Loucy (cell line): ENCODE results near the gene CHST10.
"Not testable (repeated sequence)": the region's sequence is repeated elsewhere in the genome, so short reads cannot be mapped to it uniquely, and the experiment has no call there.

Source experiments
- H2AFZ ChIP-seq: fragments of 200-600 bp; sonication (generic); 2 replicates; pipeline ENCODE4 v1.6.0; 2016; ENCODE audit warnings: antibody characterized with exemption, mild to moderate bottlenecking, low read length, moderate library complexity
- H3F3A ChIP-seq: fragments of 200-600 bp; 2 replicates; pipeline ENCODE4 v1.6.0; 2016; ENCODE audit warnings: antibody characterized with exemption, low read depth, mild to moderate bottlenecking
- H3K27me3 ChIP-seq: fragments of 200-600 bp; sonication (generic); 2 replicates; pipeline ENCODE4 v1.6.1; 2014; ENCODE audit warnings: low read length, mild to moderate bottlenecking; ENCODE audit not compliant: insufficient read depth, poor library complexity, severe bottlenecking
- H3K36me3 ChIP-seq: fragments of 200-600 bp; sonication (generic); 2 replicates; pipeline ENCODE4 v1.6.1; 2016; ENCODE audit warnings: low read length; ENCODE audit not compliant: insufficient read depth
- H3K4me1 ChIP-seq: fragments of 200-600 bp; sonication (generic); 2 replicates; pipeline ENCODE4 v1.5.1; 2014; ENCODE audit warnings: low read length, mild to moderate bottlenecking; ENCODE audit not compliant: insufficient read depth, poor library complexity, severe bottlenecking
- H3K4me2 ChIP-seq: fragments of 200-600 bp; sonication (generic); 2 replicates; pipeline ENCODE4 v1.6.0; 2014; ENCODE audit warnings: antibody characterized with exemption, low read length, low read depth, mild to moderate bottlenecking; ENCODE audit not compliant: poor library complexity, severe bottlenecking
- H3K4me3 ChIP-seq: fragments of 200-600 bp; sonication (generic); 2 replicates; pipeline ENCODE4 v1.5.1; 2014; ENCODE audit warnings: low read length, mild to moderate bottlenecking, mixed read lengths; ENCODE audit not compliant: poor library complexity, severe bottlenecking
- H3K79me2 ChIP-seq: fragments of 200-600 bp; sonication (generic); 2 replicates; pipeline ENCODE4 v1.6.1; 2014; ENCODE audit warnings: low read length; ENCODE audit not compliant: insufficient read depth
- H3K9ac ChIP-seq: fragments of 200-600 bp; sonication (generic); 2 replicates; pipeline ENCODE4 v1.6.0; 2014; ENCODE audit warnings: mild to moderate bottlenecking, low read depth, low read length, moderate library complexity; ENCODE audit not compliant: poor library complexity, severe bottlenecking
- H3K9me2 ChIP-seq: fragments of 200-600 bp; sonication (generic); replicated peaks from 2 replicates; pipeline ENCODE4 v1.6.1; 2016; ENCODE audit warnings: low read depth, low read length, mixed read lengths
- H3K9me3 ChIP-seq: fragments of 200-600 bp; sonication (generic); 2 replicates; pipeline ENCODE4 v1.6.1; 2014; ENCODE audit warnings: mild to moderate bottlenecking, antibody characterized with exemption, low read length, low read depth; ENCODE audit not compliant: insufficient read depth
- H4K20me1 ChIP-seq: fragments of 200-600 bp; sonication (generic); 2 replicates; pipeline ENCODE4 v1.6.0; 2014; ENCODE audit warnings: antibody characterized with exemption, low read length, mild to moderate bottlenecking; ENCODE audit not compliant: insufficient read depth, poor library complexity, severe bottlenecking
- CTCF ChIP-seq: fragments of 200-600 bp; sonication (generic); conservative IDR thresholded peaks from 2 replicates; pipeline ENCODE4 v1.5.1; 2014; ENCODE audit warnings: mild to moderate bottlenecking, antibody characterized with exemption, low read length
- EZH2phosphoT487 ChIP-seq: fragments of 200-600 bp; IDR thresholded peaks from 2 replicates; pipeline ENCODE4 v1.6.1; 2018; ENCODE audit warnings: antibody characterized with exemption, mild to moderate bottlenecking, moderate library complexity, borderline replicate concordance

CHST10 gene

GRCh38 chr2:100344433-100344832, 73.0 kb downstream of the CHST10 start:
- Histone ChIP-seq H3K4me3 (no peak overlapping the region), H3K4me1 (no peaks in the 10 kb centered on the region), H3K79me2 (no peaks in the 10 kb centered on the region), H3K4me2 (no peak overlapping the region), H2AFZ (no peak overlapping the region), H3K27me3 (no peaks in the 10 kb centered on the region), H4K20me1 (no peaks in the 10 kb centered on the region), H3K36me3 (no peaks in the 10 kb centered on the region), H3F3A (no peaks in the 10 kb centered on the region), H3K9me3 (peaks cover 4% of the 10 kb centered on the region; the same call in 1 of the 2 replicates), H3K9me2 (no peaks in the 10 kb centered on the region), H3K9ac (no peak overlapping the region)
- no peak for TF ChIP-seq CTCF
- TF ChIP-seq EZH2phosphoT487: no peak

- H3K27me3 ChIP-seq, H4K20me1 ChIP-seq, H3K9ac ChIP-seq, H3K4me2 ChIP-seq, H3K9me2 ChIP-seq, H3F3A ChIP-seq, H3K79me2 ChIP-seq, H3K4me1 ChIP-seq, H3K9me3 ChIP-seq, H2AFZ ChIP-seq, H3K36me3 ChIP-seq, H3K4me3 ChIP-seq: not testable (repeated sequence)
These were observed 75.0 kb downstream of the CHST10 start for GRCh38 chr2:100342466-100342865.
